Suprapubic skin (tissue), 4 donors: Measurements from ENCODE around the gene ISM1. TPM values are rescaled to one million over a fixed set of nuclear protein-coding genes. Genes with fewer than 3 reads are reported as not detected.

Experiments
- DNase-seq, 2 donors: peaks; one replicate each; pipeline ENCODE4 v3.0.0-alpha.2; 2019; ENCODE audit warnings: low spot score in 2 of 2
- H3K27ac ChIP-seq: fragments of 200-600 bp; sonication (generic); one replicate; pipeline ENCODE4 v1.5.1; 2019
- H3K27me3 ChIP-seq: fragments of 200-600 bp; sonication (generic); one replicate; pipeline ENCODE4 v1.5.1; 2019
- H3K36me3 ChIP-seq: fragments of 200-600 bp; sonication (generic); one replicate; pipeline ENCODE4 v1.5.1; 2019
- H3K4me1 ChIP-seq: fragments of 200-600 bp; sonication (generic); one replicate; pipeline ENCODE4 v1.5.1; 2019
- H3K4me3 ChIP-seq: fragments of 200-600 bp; sonication (generic); one replicate; pipeline ENCODE4 v1.5.1; 2019; ENCODE audit warnings: mild to moderate bottlenecking
- H3K9me3 ChIP-seq: fragments of 200-600 bp; sonication (generic); one replicate; pipeline ENCODE4 v1.5.1; 2019
- CTCF ChIP-seq, 2 donors: fragments of 200-600 bp in 1 of 2; fragments of 450-650 bp in 1 of 2; sonication (generic) in 1 of 2; IDR thresholded peaks; one replicate each; pipeline ENCODE4 v1.5.1; 2016 to 2019; ENCODE audit warnings: antibody characterized with exemption in 2 of 2, mild to moderate bottlenecking in 1 of 2, moderate library complexity in 1 of 2
- EP300 ChIP-seq: sonication (generic); formaldehyde crosslinking; IDR thresholded peaks from one replicate; pipeline ENCODE4 v1.6.1; 2017; ENCODE audit warnings: antibody characterized with exemption
- POLR2A ChIP-seq, 2 donors: fragments of 450-650 bp; IDR thresholded peaks; one replicate each; pipeline ENCODE4 v1.6.1; 2017; ENCODE audit warnings: antibody characterized with exemption in 2 of 2, mild to moderate bottlenecking in 2 of 2, moderate library complexity in 2 of 2
- POLR2AphosphoS5 ChIP-seq, 3 donors: sonication (generic); formaldehyde crosslinking; IDR thresholded peaks; one replicate each; pipeline ENCODE4 v1.6.1; 2017; ENCODE audit warnings: antibody characterized with exemption in 3 of 3
- WGBS: methylation state at CpG from one replicate; pipeline ENCODE4 v1.1.5; 2018; 5-methylcytosine and 5-hydroxymethylcytosine counted together
- total RNA-seq, 4 donors: library from RNA; depleted of rRNA; stranded (reverse); fragments of >200 nt; gene quantifications; one replicate each; pipeline ENCODE4 v1.1.0, GENCODE V29; 2016

The ISM1 gene
- total RNA-seq, 4 donors from 2014 or later: 9.0 to 21.8 (median 12.9) TPM

GRCh38 chr20:13296070-13296469 lies 75.0 kb downstream of the ISM1 start:
- Histone ChIP-seq H3K27ac (no peak overlapping the region), H3K36me3 (peaks cover 5% of the 10 kb centered on the region)

GRCh38 chr20:13297147-13297899 lies 76.2 kb downstream of the ISM1 start:
- Histone ChIP-seq H3K9me3 (no peaks in the 10 kb centered on the region), H3K27me3 (no peaks in the 10 kb centered on the region), H3K36me3 (peaks cover 5% of the 10 kb centered on the region), H3K4me1 (no peaks in the 10 kb centered on the region), H3K27ac (no peak overlapping the region), H3K4me3 (no peak overlapping the region)
- WGBS: 77% methylated on average over 5 of the region's 5 CpGs
- no peak for TF ChIP-seq POLR2A (IDR thresholded peaks at IDR 0.05)
- no peak for TF ChIP-seq POLR2AphosphoS5 (IDR thresholded peaks at IDR 0.05)
- no peak for TF ChIP-seq CTCF (IDR thresholded peaks at IDR 0.05)
- no peak for TF ChIP-seq EP300
- no peak for DNase-seq

More at GRCh38 chr20:13296070-13296469, 75.0 kb downstream of the ISM1 start:
- DNase-seq: no peak
- H3K4me3 ChIP-seq: no peak overlapping the region
- TF ChIP-seq EP300: no peak
- no peak for TF ChIP-seq POLR2AphosphoS5 (IDR thresholded peaks at IDR 0.05)
- no peak for TF ChIP-seq CTCF (IDR thresholded peaks at IDR 0.05)
- TF ChIP-seq POLR2A (IDR thresholded peaks at IDR 0.05): no peak
- H3K9me3 ChIP-seq: no peaks in the 10 kb centered on the region
- WGBS: 68% methylated on average over 4 of the region's 4 CpGs
- no peaks in the 10 kb centered on the region for H3K4me1 ChIP-seq
- H3K27me3 ChIP-seq: no peaks in the 10 kb centered on the region

- DNase-seq: no peak
- Histone ChIP-seq H3K36me3 (peaks cover 5% of the 10 kb centered on the region), H3K4me3 (no peak overlapping the region), H3K27me3 (no peaks in the 10 kb centered on the region), H3K4me1 (no peaks in the 10 kb centered on the region), H3K27ac (no peak overlapping the region), H3K9me3 (no peaks in the 10 kb centered on the region)
- WGBS: 94% methylated on average over 21 of the region's 29 CpGs
- TF ChIP-seq EP300 (no peak), POLR2AphosphoS5 (IDR thresholded peaks at IDR 0.05) (no peak), CTCF (IDR thresholded peaks at IDR 0.05) (no peak), POLR2A (IDR thresholded peaks at IDR 0.05) (no peak)
These were observed 77.8 kb downstream of the ISM1 start for GRCh38 chr20:13298692-13299373.

GRCh38 chr20:13299401-13299800 lies 78.3 kb downstream of the ISM1 start:
- WGBS: 93% methylated on average over 18 of the region's 18 CpGs
- TF ChIP-seq EP300 (no peak), POLR2AphosphoS5 (IDR thresholded peaks at IDR 0.05) (no peak), POLR2A (IDR thresholded peaks at IDR 0.05) (no peak), CTCF (IDR thresholded peaks at IDR 0.05) (no peak)

GRCh38 chr20:13301596-13301995 lies 80.5 kb downstream of the ISM1 start:
- whole genome bisulfite sequencing: 91% methylated on average over 2 of the region's 2 CpGs
- Histone ChIP-seq H3K4me1 (no peaks in the 10 kb centered on the region), H3K27ac (no peak overlapping the region), H3K36me3 (peaks cover 3% of the 10 kb centered on the region), H3K9me3 (no peaks in the 10 kb centered on the region), H3K27me3 (no peaks in the 10 kb centered on the region), H3K4me3 (no peak overlapping the region)
- TF ChIP-seq POLR2A (IDR thresholded peaks at IDR 0.05) (no peak), CTCF (IDR thresholded peaks at IDR 0.05) (no peak), EP300 (no peak), POLR2AphosphoS5 (IDR thresholded peaks at IDR 0.05) (no peak)
- DNase-seq: no peak

More at GRCh38 chr20:13299401-13299800, 78.3 kb downstream of the ISM1 start:
- Histone ChIP-seq H3K27me3 (no peaks in the 10 kb centered on the region), H3K4me3 (no peak overlapping the region), H3K27ac (no peak overlapping the region), H3K36me3 (peaks cover 5% of the 10 kb centered on the region), H3K9me3 (no peaks in the 10 kb centered on the region), H3K4me1 (no peaks in the 10 kb centered on the region)
- no peak for DNase-seq
